GM18508 (cell line): Measurements from ENCODE around the gene PTPRG.
"Not testable (repeated sequence)": the region's sequence is repeated elsewhere in the genome, so short reads cannot be mapped to it uniquely, and the experiment has no call there.

Experiments used
- ATAC-seq: cut with Tn5 transposase; IDR thresholded peaks from one replicate; pipeline ENCODE4 v1.9.1; 2021; ENCODE audit warnings: moderate number of reproducible peaks; ENCODE audit not compliant: insufficient read depth, unreplicated experiment

Gene PTPRG

DNA sequence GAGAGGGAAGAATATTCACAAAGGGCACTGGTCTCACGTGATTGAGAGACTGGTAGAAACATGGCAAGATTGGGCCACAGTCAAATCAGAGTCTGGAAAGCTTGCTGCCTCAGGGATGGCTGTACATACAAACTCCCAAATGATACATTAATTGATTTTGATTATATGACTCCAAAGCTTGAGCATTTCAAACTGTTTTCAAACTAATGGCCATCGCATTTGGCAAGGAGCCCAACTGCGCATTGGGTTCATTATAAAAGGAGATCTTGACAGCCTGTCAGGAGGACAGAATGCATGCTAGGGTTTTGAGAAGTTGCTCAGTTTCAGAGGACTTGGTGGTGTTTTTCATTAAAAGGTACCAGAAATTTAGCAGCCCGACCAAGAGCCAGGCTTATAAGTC lies 117.7 kb downstream of the PTPRG start:
- no peak for ATAC-seq

DNA sequence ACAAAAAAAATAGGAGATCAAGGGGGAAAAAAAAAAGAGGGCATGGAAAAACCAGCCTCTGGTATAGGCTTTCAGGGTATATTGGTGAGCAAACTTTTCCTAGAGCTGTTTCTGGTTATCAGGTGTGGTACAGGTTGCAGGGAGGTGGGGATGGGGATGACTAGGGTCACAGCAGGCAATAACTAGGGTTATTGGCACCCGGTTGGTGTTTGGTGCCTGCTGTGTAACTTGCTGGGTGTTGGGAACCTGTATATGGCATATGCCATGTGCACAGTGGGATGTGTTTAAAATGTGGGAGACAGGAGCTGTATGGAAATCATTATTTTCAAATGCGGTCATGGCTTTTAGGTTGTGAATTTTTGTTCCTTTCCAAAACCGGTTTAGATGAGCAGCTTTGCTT lies 119.2 kb downstream of the PTPRG start:
- ATAC-seq, result no peak

DNA sequence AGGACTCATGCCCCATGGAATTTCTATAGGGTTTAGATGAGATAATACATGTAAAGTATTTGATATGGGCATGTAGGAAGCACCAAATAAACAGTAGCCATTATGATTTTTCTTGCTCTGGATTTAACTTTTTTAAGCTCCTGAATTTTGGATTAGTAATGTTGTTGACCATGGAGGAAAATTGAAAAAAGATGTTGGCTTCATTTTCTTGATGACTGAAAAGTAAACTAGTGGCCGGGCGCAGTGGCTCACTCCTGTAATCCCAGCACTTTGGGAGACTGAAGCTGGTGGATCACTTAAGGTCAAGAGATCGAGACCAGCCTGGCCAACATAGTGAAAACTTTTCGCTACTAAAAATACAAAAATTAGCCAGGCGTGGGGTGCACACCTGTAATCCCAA lies 120.3 kb downstream of the PTPRG start:
- ATAC-seq, result no peak

DNA sequence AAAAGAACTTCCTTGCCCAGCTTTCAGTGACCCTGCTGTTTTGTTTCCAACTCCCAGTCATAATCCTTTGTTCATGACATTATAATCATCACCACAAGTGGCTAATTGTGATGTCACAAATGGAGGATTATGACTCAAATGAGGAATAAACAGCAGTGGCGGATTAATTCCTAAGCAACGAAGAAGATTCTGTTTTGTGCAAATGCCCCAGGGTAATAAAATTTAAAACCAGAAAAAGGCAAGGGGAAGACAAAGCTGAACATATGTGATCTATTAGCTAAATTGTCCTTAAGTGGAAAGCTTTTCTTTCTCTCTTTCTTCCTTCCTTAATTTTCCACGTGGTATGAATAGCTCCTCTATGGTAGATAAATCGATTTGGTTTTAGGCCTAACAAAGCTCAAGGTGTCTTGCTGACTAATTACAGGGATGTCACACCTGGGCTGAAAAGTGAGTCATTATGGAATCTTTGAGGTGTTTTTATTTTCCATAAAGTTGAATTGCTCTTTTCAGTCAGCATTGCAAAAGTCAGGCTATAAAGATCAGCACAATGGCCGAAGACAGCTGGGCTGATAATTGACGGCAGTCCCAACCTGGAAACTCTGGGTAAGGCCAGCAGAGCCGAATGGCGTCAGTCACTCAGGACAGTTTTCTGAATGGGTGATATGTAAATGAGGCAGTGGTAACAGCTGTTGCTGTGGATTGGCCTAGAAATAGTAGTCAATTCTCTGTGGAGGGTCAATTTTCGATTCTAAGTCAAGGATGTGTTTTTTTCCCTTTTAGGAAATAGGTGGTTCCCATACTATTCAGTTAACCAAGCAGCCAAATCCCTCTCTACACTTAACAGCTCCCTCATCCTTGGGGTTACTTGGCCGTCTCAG lies 121.5 kb downstream of the PTPRG start:
- ATAC-seq, result no peak

GRCh38 chr3:61683549-61684236 lies 122.3 kb downstream of the PTPRG start:
- ATAC-seq, result no peak

- ATAC-seq, result no peak
These were observed 123.0 kb downstream of the PTPRG start for GRCh38 chr3:61684386-61684785.

- ATAC-seq, result no peak
These were observed 124.4 kb downstream of the PTPRG start for GRCh38 chr3:61685755-61686154.

DNA sequence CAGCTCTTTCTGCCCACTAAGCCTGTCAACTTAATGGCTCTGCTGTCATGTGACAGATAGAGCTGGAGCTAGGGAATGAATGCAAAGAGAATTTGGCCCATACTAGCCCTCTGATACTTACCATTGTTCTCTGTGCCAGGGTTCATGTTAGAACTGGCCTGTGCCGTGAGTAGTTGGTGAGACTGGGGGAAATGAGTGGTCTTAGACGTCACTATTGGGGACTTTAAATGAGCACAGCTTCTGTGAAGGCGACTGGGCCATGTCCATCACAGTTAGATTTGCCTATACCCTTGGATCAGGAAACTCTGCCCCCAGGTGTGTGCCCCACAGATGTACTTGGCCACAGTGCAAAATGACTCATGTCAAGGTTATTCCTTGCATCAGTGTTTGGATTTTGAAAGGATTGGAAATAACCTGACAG lies 124.9 kb downstream of the PTPRG start:
- no peak for ATAC-seq

DNA sequence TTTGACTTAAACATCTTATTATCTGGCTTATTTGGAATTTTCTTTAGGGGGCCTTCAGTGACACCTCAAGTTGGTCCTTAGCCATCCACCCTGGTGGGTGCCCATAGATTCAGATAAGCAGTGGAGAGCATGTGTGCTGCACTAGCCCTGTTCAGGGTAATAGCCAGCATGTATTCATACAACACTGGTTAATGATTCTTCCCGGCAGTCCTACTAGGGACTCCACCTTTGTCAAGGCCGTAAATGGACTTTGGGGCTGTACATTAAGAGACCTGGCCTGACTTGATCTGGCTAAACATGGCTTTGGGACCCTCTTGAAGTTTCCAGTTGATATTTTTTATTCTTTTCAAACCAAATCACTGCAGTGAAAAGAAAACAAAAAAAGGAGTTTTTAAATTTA lies 125.8 kb downstream of the PTPRG start:
- ATAC-seq, result no peak

- ATAC-seq, result no peak
These were observed 126.4 kb downstream of the PTPRG start for GRCh38 chr3:61687663-61688306.

GRCh38 chr3:61688307-61688984 lies 127.1 kb downstream of the PTPRG start:
- no peak for ATAC-seq

DNA sequence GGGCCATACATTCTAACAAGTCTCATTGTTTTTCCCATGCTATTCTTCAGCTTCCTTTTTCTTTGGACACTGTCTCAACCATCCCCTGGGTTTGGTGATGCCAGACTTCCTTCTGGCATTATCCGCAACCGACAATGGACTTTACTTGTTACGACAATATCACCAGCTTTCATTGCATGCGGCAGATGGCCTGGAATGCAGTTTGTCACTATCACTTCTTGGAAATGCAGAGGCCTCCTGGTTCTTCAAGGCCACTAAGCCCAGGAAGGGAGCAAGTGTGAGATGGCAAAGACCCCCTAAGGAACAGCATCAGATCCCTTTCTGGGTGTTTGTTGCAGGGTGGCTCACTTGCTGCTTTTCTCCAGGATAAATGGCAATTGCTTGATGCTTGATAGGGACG lies 128.6 kb downstream of the PTPRG start:
- no peak for ATAC-seq

- no peak for ATAC-seq
These were observed 130.1 kb downstream of the PTPRG start for GRCh38 chr3:61691466-61691865.

DNA sequence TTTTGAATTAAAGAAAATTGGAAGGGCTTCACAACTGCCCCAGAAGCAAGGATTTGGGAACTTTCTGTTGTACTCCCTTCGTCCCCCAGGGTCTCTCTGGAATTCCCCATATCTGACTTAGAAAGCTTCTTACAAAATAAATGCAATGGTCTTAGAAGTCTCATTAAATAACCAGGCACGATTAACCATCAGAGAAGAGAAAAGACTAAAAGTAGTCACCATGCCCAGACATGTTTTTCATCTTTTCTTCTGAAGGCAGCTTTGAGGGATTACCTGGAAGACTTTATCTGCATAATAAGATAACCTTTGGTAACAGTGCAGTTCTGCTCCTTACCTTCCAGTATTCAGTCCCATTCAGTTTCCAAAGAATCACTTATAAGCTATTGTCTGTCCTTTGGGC lies 135.9 kb downstream of the PTPRG start:
- ATAC-seq, result no peak

GRCh38 chr3:61698278-61699072 lies 137.1 kb downstream of the PTPRG start:
- ATAC-seq, result not testable (repeated sequence)

- no peak for ATAC-seq
These were observed 138.3 kb downstream of the PTPRG start for GRCh38 chr3:61699622-61700021.

DNA sequence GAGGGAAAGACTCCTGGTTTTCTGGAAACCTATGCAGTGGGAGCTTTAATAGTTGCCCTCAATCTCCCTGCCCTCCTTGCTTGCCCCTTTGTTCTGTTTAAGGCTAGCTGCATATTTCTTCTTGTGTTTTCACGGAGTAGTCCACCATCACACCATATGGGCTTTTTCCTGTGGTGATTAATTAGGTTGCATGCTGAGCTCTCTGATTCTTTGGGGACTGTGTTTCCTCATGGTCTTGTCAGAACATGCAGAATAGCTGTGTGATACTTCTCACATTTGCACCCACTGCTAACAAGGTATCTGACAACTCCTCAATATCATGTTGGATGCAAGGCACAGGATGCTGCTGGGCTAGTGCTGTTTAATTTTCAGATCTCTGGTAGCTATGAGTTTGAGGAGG lies 139.6 kb downstream of the PTPRG start:
- ATAC-seq, result no peak

- ATAC-seq, result no peak
These were observed 141.1 kb downstream of the PTPRG start for GRCh38 chr3:61702453-61702852.

DNA sequence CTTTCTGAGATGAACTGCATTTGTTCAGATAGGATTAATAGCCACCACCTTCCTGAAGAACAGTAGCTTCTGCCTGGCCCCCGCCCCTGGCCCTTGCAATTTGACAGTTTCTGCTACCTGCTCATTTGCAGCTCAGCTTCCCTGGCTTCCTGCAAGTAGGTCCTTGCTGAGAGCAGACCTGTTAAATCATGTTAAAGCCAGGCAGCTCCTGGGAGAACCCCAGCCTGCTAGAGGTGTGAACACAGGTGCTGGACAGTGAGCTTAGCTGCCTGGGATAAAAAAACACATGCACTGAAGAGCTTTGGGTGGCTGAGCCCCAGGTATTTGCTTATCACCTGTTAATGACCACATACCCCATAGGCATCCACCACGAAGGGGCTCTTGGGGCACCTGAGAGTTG lies 143.4 kb downstream of the PTPRG start:
- ATAC-seq, result no peak

GRCh38 chr3:61707492-61707891 lies 146.1 kb downstream of the PTPRG start:
- no peak for ATAC-seq
